ENCODE measurements around the gene CA11. TPM values are rescaled to one million over a fixed set of nuclear protein-coding genes. Genes with fewer than 3 reads are reported as not detected.

CA11 gene
- total and polyA plus RNA-seq, 9 of the 15 experiments (the other 6 are each of a cell fraction or from before 2014, with no cell fraction given) = 2.9 to 19.9 (median 8.3) TPM

DNA sequence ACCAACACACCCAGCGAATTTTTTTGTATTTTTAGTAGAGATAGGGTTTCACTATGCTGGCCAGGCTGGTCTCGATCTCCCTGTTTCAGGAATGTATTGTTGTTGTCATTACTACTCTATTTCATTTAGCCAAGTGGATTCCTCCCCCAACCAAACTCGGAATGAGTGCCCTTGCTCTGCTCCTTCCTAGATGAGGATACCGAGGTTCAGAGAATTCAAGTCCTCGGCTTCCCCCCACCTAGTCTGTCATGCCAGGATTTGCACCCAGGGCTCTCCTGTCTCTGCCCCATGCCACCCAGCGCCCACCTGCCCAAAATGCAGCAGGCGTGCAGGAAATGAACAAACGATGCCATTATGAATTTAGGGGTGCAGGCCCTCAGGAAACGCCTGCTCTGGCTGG is 43.0 kb downstream of the CA11 start:
- TF ChIP-seq, protein P1, sequence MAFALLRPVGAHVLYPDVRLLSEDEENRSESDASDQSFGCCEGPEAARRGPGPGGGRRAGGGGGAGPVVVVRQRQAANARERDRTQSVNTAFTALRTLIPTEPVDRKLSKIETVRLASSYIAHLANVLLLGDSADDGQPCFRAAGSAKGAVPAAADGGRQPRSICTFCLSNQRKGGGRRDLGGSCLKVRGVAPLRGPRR (CRISPR knock-in tag; IDR thresholded peaks at IDR 0.05) = no peak
- TF ChIP-seq, protein P2, sequence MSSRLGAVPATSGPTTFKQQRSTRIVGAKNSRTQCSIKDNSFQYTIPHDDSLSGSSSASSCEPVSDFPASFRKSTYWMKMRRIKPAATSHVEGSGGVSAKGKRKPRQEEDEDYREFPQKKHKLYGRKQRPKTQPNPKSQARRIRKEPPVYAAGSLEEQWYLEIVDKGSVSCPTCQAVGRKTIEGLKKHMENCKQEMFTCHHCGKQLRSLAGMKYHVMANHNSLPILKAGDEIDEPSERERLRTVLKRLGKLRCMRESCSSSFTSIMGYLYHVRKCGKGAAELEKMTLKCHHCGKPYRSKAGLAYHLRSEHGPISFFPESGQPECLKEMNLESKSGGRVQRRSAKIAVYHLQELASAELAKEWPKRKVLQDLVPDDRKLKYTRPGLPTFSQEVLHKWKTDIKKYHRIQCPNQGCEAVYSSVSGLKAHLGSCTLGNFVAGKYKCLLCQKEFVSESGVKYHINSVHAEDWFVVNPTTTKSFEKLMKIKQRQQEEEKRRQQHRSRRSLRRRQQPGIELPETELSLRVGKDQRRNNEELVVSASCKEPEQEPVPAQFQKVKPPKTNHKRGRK (tag; IDR thresholded peaks at IDR 0.05) = no peak
- no peak for TF ChIP-seq NCOA6 (IDR thresholded peaks at IDR 0.05)
- TF ChIP-seq MEF2D (tag; conservative IDR thresholded peaks at IDR 0.05; ENCODE audit: low read depth) = no peak
- no peak for TF ChIP-seq MCM5 (IDR thresholded peaks at IDR 0.05; ENCODE audit: low read depth)
- TF ChIP-seq ZNF444 (CRISPR knock-in tag; IDR thresholded peaks at IDR 0.05) = no peak
- TF ChIP-seq, protein P3, sequence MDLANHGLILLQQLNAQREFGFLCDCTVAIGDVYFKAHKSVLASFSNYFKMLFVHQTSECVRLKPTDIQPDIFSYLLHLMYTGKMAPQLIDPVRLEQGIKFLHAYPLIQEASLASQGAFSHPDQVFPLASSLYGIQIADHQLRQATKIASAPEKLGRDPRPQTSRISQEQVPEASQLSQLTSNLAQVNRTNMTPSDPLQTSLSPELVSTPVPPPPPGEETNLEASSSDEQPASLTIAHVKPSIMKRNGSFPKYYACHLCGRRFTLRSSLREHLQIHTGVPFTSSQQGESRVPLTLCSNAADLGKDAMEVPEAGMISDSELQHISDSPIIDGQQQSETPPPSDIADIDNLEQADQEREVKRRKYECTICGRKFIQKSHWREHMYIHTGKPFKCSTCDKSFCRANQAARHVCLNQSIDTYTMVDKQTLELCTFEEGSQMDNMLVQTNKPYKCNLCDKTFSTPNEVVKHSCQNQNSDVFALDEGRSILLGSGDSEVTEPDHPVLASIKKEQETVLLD (IDR thresholded peaks at IDR 0.05) = no peak
- no peak for TF ChIP-seq CHD1 (IDR thresholded peaks at IDR 0.05; ENCODE audit: low read length)
- no peak for TF ChIP-seq ZNF354B (CRISPR knock-in tag; IDR thresholded peaks at IDR 0.05)
- TF ChIP-seq, protein P4, sequence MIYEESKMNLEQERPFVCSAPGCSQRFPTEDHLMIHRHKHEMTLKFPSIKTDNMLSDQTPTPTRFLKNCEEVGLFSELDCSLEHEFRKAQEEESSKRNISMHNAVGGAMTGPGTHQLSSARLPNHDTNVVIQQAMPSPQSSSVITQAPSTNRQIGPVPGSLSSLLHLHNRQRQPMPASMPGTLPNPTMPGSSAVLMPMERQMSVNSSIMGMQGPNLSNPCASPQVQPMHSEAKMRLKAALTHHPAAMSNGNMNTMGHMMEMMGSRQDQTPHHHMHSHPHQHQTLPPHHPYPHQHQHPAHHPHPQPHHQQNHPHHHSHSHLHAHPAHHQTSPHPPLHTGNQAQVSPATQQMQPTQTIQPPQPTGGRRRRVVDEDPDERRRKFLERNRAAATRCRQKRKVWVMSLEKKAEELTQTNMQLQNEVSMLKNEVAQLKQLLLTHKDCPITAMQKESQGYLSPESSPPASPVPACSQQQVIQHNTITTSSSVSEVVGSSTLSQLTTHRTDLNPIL (CRISPR knock-in tag; IDR thresholded peaks at IDR 0.05) = no peak
- TF ChIP-seq, protein P5, sequence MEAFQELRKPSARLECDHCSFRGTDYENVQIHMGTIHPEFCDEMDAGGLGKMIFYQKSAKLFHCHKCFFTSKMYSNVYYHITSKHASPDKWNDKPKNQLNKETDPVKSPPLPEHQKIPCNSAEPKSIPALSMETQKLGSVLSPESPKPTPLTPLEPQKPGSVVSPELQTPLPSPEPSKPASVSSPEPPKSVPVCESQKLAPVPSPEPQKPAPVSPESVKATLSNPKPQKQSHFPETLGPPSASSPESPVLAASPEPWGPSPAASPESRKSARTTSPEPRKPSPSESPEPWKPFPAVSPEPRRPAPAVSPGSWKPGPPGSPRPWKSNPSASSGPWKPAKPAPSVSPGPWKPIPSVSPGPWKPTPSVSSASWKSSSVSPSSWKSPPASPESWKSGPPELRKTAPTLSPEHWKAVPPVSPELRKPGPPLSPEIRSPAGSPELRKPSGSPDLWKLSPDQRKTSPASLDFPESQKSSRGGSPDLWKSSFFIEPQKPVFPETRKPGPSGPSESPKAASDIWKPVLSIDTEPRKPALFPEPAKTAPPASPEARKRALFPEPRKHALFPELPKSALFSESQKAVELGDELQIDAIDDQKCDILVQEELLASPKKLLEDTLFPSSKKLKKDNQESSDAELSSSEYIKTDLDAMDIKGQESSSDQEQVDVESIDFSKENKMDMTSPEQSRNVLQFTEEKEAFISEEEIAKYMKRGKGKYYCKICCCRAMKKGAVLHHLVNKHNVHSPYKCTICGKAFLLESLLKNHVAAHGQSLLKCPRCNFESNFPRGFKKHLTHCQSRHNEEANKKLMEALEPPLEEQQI (IDR thresholded peaks at IDR 0.05) = no peak
- POLR2A ChIA-PET = interaction anchor here (1.7 kb wide), 1 partner anchor 12 kb away, joined by 3 read pairs; no protein-coding TSS in a partner anchor
- Histone ChIP-seq H3K4me2 (ENCODE audit: insufficient read depth, low read length) (no peak overlapping the region), H3K4me1 (replicated peaks in 1 of 2; ENCODE audit: control insufficient read depth in 2 of 2, insufficient read depth in 2 of 2, low read length in 2 of 2) (peaks cover 0 to 36% of the 10 kb centered on the region in 2 experiments; a peak in 2 of 5 replicates), H3K36me3 (ENCODE audit: control insufficient read depth, insufficient read depth, low read length) (no peaks in the 10 kb centered on the region), H3K4me3 (no peak overlapping the region), H4K20me1 (replicated peaks; ENCODE audit: control insufficient read depth, insufficient read depth, low read length) (no peaks in the 10 kb centered on the region; the same call in 1 of the 2 replicates), H3K27ac (ENCODE audit: extremely low read depth, low read depth, low read length) (no peak overlapping the region), H3K79me2 (ENCODE audit: control insufficient read depth, insufficient read depth, low read length) (no peaks in the 10 kb centered on the region), H2AFZ (ENCODE audit: low read depth, low read length) (no peak overlapping the region), H3K9me3 (replicated peaks; ENCODE audit: control insufficient read depth, insufficient read depth, low read depth, low read length) (no peaks in the 10 kb centered on the region), H3K27me3 (ENCODE audit: control insufficient read depth in 2 of 2, insufficient read depth in 2 of 2, low read length in 2 of 2) (peaks cover 0 to 7% of the 10 kb centered on the region in 2 experiments; a peak in 2 of 5 replicates), H3K9me1 (ENCODE audit: control insufficient read depth, insufficient read depth, low read length) (no peaks in the 10 kb centered on the region), H3K9ac (ENCODE audit: insufficient read depth in 1 of 2, low read depth in 2 of 2, low read length in 2 of 2) (no peak overlapping the region; a peak in 1 of 4 replicates)
- no peak for ATAC-seq
- intact Hi-C loops (cut with micrococcal nuclease) = no loop called here
- 26% methylated on average over 9 of the region's 9 CpGs for WGBS (ENCODE audit: insufficient coverage, low coverage, missing lambda C conversion rate)
- BruUV-seq (replicated peaks) = no TSS peak
- in situ Hi-C loops (cut with MboI) = no loop called here
- no peak for DNase-seq (ENCODE audit: extremely low read depth in 1 of 4, low spot score in 3 of 4)
- CTCF ChIA-PET (ENCODE audit: low intra/inter-chr PET ratio) = no interaction called here
- no peak for FAIRE-seq

All from K562 (cell line).